ENCODE data around the gene CASP7. TPM values are rescaled to one million over a fixed set of nuclear protein-coding genes. Genes with fewer than 3 reads are reported as not detected.

The CASP7 gene
- total RNA-seq, 1 donor from 2014 or later, result 44.9 TPM

GRCh38 chr10:113720386-113720785 lies 40.7 kb downstream of the CASP7 start:
- H3K36me3 Mint-ChIP-seq (ENCODE audit: low read depth, unreplicated experiment), result peaks cover 38% of the 10 kb centered on the region
- Histone ChIP-seq H3K9ac (ENCODE audit: low read length) (no peak overlapping the region), H4K20me1 (ENCODE audit: insufficient read depth, low read length) (peaks cover 8% of the 10 kb centered on the region), H3K4me1 (ENCODE audit: insufficient read depth, low read length) (no peaks in the 10 kb centered on the region), H3K36me3 (ENCODE audit: insufficient read depth, low read length) (peaks cover 10% of the 10 kb centered on the region), H3K4me2 (ENCODE audit: low read length) (no peak overlapping the region), H3K79me2 (ENCODE audit: insufficient read depth, low read length) (no peaks in the 10 kb centered on the region), H3K27ac (ENCODE audit: low read depth, low read length) (no peak overlapping the region), H3K4me3 (ENCODE audit: insufficient read depth, low read depth, low read length) (no peak overlapping the region), H3K9me3 (ENCODE audit: insufficient read depth, low read depth, low read length) (no peaks in the 10 kb centered on the region), H2AFZ (ENCODE audit: low read depth, low read length) (no peak overlapping the region), H3K27me3 (ENCODE audit: insufficient read depth, low read length) (no peaks in the 10 kb centered on the region)
- no peak for DNase-seq (ENCODE audit: low read depth)
- TF ChIP-seq EZH2 (IDR thresholded peaks at IDR 0.05; ENCODE audit: insufficient read depth, low read length) (no peak), CTCF (IDR thresholded peaks at IDR 0.05; ENCODE audit: insufficient read depth, low read depth, low read length) (no peak)
- no peak overlapping the region for H3K27ac Mint-ChIP-seq (ENCODE audit: unreplicated experiment)
- no peak for FAIRE-seq
- no peaks in the 10 kb centered on the region for H3K27me3 Mint-ChIP-seq (ENCODE audit: low read depth, unreplicated experiment)
- H3K4me1 Mint-ChIP-seq (ENCODE audit: low read depth, unreplicated experiment), result no peaks in the 10 kb centered on the region
- no peaks in the 10 kb centered on the region for H3K9me3 Mint-ChIP-seq (ENCODE audit: unreplicated experiment)
- H3K4me3 Mint-ChIP-seq (ENCODE audit: unreplicated experiment), result no peak overlapping the region

- H3K27ac Mint-ChIP-seq (ENCODE audit: unreplicated experiment), result no peak overlapping the region
- FAIRE-seq, result no peak
- no peak overlapping the region for H3K4me3 Mint-ChIP-seq (ENCODE audit: unreplicated experiment)
Observed at GRCh38 chr10:113732160-113732881, 52.6 kb downstream of the CASP7 start.

More at GRCh38 chr10:113732160-113732881, 52.6 kb downstream of the CASP7 start:
- DNase-seq (ENCODE audit: low read depth), result no peak
- Histone ChIP-seq H3K4me1 (ENCODE audit: insufficient read depth, low read length) (no peaks in the 10 kb centered on the region), H3K79me2 (ENCODE audit: insufficient read depth, low read length) (no peaks in the 10 kb centered on the region), H3K27ac (ENCODE audit: low read depth, low read length) (no peak overlapping the region), H4K20me1 (ENCODE audit: insufficient read depth, low read length) (no peaks in the 10 kb centered on the region), H3K4me2 (ENCODE audit: low read length) (no peak overlapping the region), H3K9me3 (ENCODE audit: insufficient read depth, low read depth, low read length) (no peaks in the 10 kb centered on the region), H3K36me3 (ENCODE audit: insufficient read depth, low read length) (peaks cover 4% of the 10 kb centered on the region), H3K27me3 (ENCODE audit: insufficient read depth, low read length) (no peaks in the 10 kb centered on the region), H3K4me3 (ENCODE audit: insufficient read depth, low read depth, low read length) (no peak overlapping the region), H3K9ac (ENCODE audit: low read length) (no peak overlapping the region), H2AFZ (ENCODE audit: low read depth, low read length) (no peak overlapping the region)
- H3K36me3 Mint-ChIP-seq (ENCODE audit: low read depth, unreplicated experiment), result peaks cover 26% of the 10 kb centered on the region
- no peak for TF ChIP-seq EZH2 (IDR thresholded peaks at IDR 0.05; ENCODE audit: insufficient read depth, low read length)
- no peak for TF ChIP-seq CTCF (IDR thresholded peaks at IDR 0.05; ENCODE audit: insufficient read depth, low read depth, low read length)
- no peaks in the 10 kb centered on the region for H3K9me3 Mint-ChIP-seq (ENCODE audit: unreplicated experiment)
- H3K27me3 Mint-ChIP-seq (ENCODE audit: low read depth, unreplicated experiment), result peaks cover 7% of the 10 kb centered on the region
- peaks cover 5% of the 10 kb centered on the region for H3K4me1 Mint-ChIP-seq (ENCODE audit: low read depth, unreplicated experiment)
